HEK293 (cell line): ENCODE results near the gene PDPK1.

Experiments
- GLI2 ChIP-seq: fragments of 450-650 bp; formaldehyde crosslinking; IDR thresholded peaks from 2 replicates; pipeline ENCODE4; 2017; ENCODE audit warnings: missing biosample characterization, missing genetic modification characterization, low read depth, borderline replicate concordance
- HOXA7 ChIP-seq: sonication (generic); formaldehyde crosslinking; IDR thresholded peaks from 2 replicates; pipeline ENCODE4 v1.8.1; 2022; ENCODE audit warnings: missing genetic modification reagents, borderline replicate concordance
- HOXD13 ChIP-seq: sonication (generic); formaldehyde crosslinking; IDR thresholded peaks from 2 replicates; pipeline ENCODE4 v1.8.0; 2022; ENCODE audit warnings: missing genetic modification reagents, borderline replicate concordance
- PBX3 ChIP-seq: sonication (generic); formaldehyde crosslinking; IDR thresholded peaks from 2 replicates; pipeline ENCODE4 v1.8.1; 2022; ENCODE audit warnings: mild to moderate bottlenecking, moderate library complexity, missing genetic modification reagents
- PRDM6 ChIP-seq: fragments of 450-650 bp; formaldehyde crosslinking; IDR thresholded peaks from 2 replicates; pipeline ENCODE4 v1.5.1; 2017; ENCODE audit warnings: missing biosample characterization, missing genetic modification characterization
- SP3 ChIP-seq: fragments of 450-650 bp; formaldehyde crosslinking; IDR thresholded peaks from 2 replicates; pipeline ENCODE4 v1.5.1; 2016; ENCODE audit warnings: missing biosample characterization, missing genetic modification characterization
- ZBTB17 ChIP-seq: fragments of 450-650 bp; formaldehyde crosslinking; IDR thresholded peaks from 2 replicates; pipeline ENCODE4 v1.5.1; 2016; ENCODE audit warnings: missing biosample characterization, missing genetic modification characterization
- ZFHX2 ChIP-seq: fragments of 450-650 bp; formaldehyde crosslinking; conservative IDR thresholded peaks from 2 replicates; pipeline ENCODE4 v1.5.1; 2016; ENCODE audit warnings: missing biosample characterization, missing genetic modification characterization
- ZNF10 ChIP-seq: fragments of 450-650 bp; formaldehyde crosslinking; IDR thresholded peaks from 2 replicates; pipeline ENCODE4 v1.5.1; 2017; ENCODE audit warnings: missing biosample characterization, missing genetic modification characterization
- ZNF114 ChIP-seq: fragments of 450-650 bp; formaldehyde crosslinking; IDR thresholded peaks from 2 replicates; pipeline ENCODE4 v1.5.0; 2017; ENCODE audit warnings: missing biosample characterization, missing genetic modification characterization
- ZNF184 ChIP-seq: fragments of 450-650 bp; IDR thresholded peaks from 2 replicates; pipeline ENCODE4 v1.5.1; 2018; ENCODE audit warnings: missing biosample characterization, mild to moderate bottlenecking, missing genetic modification characterization
- ZNF211 ChIP-seq: fragments of 450-650 bp; formaldehyde crosslinking; IDR thresholded peaks from 2 replicates; pipeline ENCODE4 v1.5.1; 2016; ENCODE audit warnings: low read depth, missing biosample characterization, missing genetic modification characterization
- ZNF221 ChIP-seq: fragments of 450-650 bp; formaldehyde crosslinking; IDR thresholded peaks from 2 replicates; pipeline ENCODE4 v1.5.1; 2017; ENCODE audit warnings: missing biosample characterization, missing genetic modification characterization, borderline replicate concordance
- ZNF248 ChIP-seq: fragments of 450-650 bp; formaldehyde crosslinking; IDR thresholded peaks from 2 replicates; pipeline ENCODE4 v1.5.1; 2017; ENCODE audit warnings: missing biosample characterization, missing genetic modification characterization
- ZNF280C ChIP-seq: fragments of 450-650 bp; formaldehyde crosslinking; IDR thresholded peaks from 2 replicates; pipeline ENCODE4 v1.5.1; 2016; ENCODE audit warnings: missing biosample characterization, missing genetic modification characterization
- ZNF292 ChIP-seq: fragments of 450-650 bp; formaldehyde crosslinking; IDR thresholded peaks from 2 replicates; pipeline ENCODE4 v1.5.1; 2016; ENCODE audit warnings: low read depth, missing biosample characterization, missing genetic modification characterization, borderline replicate concordance
- ZNF311 ChIP-seq: fragments of 450-650 bp; formaldehyde crosslinking; IDR thresholded peaks from 2 replicates; pipeline ENCODE4 v1.5.1; 2017; ENCODE audit warnings: missing biosample characterization, missing genetic modification characterization, borderline replicate concordance
- ZNF335 ChIP-seq: fragments of 450-650 bp; formaldehyde crosslinking; conservative IDR thresholded peaks from 2 replicates; pipeline ENCODE4 v1.5.1; 2016; ENCODE audit warnings: missing biosample characterization, missing genetic modification characterization
- ZNF391 ChIP-seq: fragments of 450-650 bp; formaldehyde crosslinking; IDR thresholded peaks from 2 replicates; pipeline ENCODE4 v1.5.1; 2016; ENCODE audit warnings: low read depth, missing biosample characterization, missing genetic modification characterization, borderline replicate concordance
- ZNF426 ChIP-seq: fragments of 450-650 bp; formaldehyde crosslinking; IDR thresholded peaks from 2 replicates; pipeline ENCODE4 v1.5.1; 2017; ENCODE audit warnings: missing biosample characterization, missing genetic modification characterization, mild to moderate bottlenecking, inconsistent platforms, moderate library complexity
- ZNF501 ChIP-seq: fragments of 450-650 bp; formaldehyde crosslinking; IDR thresholded peaks from 2 replicates; pipeline ENCODE4 v1.5.1; 2016; ENCODE audit warnings: missing biosample characterization, missing genetic modification characterization
- ZNF521 ChIP-seq: fragments of 450-650 bp; formaldehyde crosslinking; IDR thresholded peaks from 2 replicates; pipeline ENCODE4 v1.5.1; 2017; ENCODE audit warnings: missing biosample characterization, mild to moderate bottlenecking, missing genetic modification characterization
- ZNF529 ChIP-seq: fragments of 450-650 bp; formaldehyde crosslinking; IDR thresholded peaks from 2 replicates; pipeline ENCODE4 v1.5.1; 2017; ENCODE audit warnings: missing genetic modification characterization, missing biosample characterization; ENCODE audit not compliant: insufficient replicate concordance
- ZNF544 ChIP-seq: fragments of 450-650 bp; formaldehyde crosslinking; IDR thresholded peaks from 2 replicates; pipeline ENCODE4 v1.5.0; 2017; ENCODE audit warnings: missing biosample characterization, missing genetic modification characterization
- ZNF621 ChIP-seq: fragments of 450-650 bp; formaldehyde crosslinking; IDR thresholded peaks from 2 replicates; pipeline ENCODE4 v1.5.1; 2017; ENCODE audit warnings: missing biosample characterization, missing genetic modification characterization
- ZNF623 ChIP-seq: fragments of 450-650 bp; formaldehyde crosslinking; IDR thresholded peaks from 2 replicates; pipeline ENCODE4 v1.5.1; 2016; ENCODE audit warnings: missing biosample characterization, missing genetic modification characterization
- ZNF624 ChIP-seq: fragments of 450-650 bp; formaldehyde crosslinking; IDR thresholded peaks from 2 replicates; pipeline ENCODE4 v1.5.1; 2017; ENCODE audit warnings: missing biosample characterization, missing genetic modification characterization
- ZNF639 ChIP-seq: fragments of 450-650 bp; formaldehyde crosslinking; IDR thresholded peaks from 2 replicates; pipeline ENCODE4 v1.5.1; 2016; ENCODE audit warnings: missing biosample characterization, missing genetic modification characterization
- ZNF747 ChIP-seq: fragments of 450-650 bp; formaldehyde crosslinking; IDR thresholded peaks from 2 replicates; pipeline ENCODE4 v1.5.1; 2016; ENCODE audit warnings: missing biosample characterization, missing genetic modification characterization
- ZNF76 ChIP-seq: fragments of 450-650 bp; formaldehyde crosslinking; IDR thresholded peaks from 2 replicates; pipeline ENCODE4; 2016; ENCODE audit warnings: low read depth, missing biosample characterization, missing genetic modification characterization, borderline replicate concordance
- ZNF791 ChIP-seq: fragments of 450-650 bp; formaldehyde crosslinking; IDR thresholded peaks from 2 replicates; pipeline ENCODE4 v1.5.1; 2016; ENCODE audit warnings: missing biosample characterization, missing genetic modification characterization
- ZNF830 ChIP-seq: fragments of 450-650 bp; IDR thresholded peaks from 2 replicates; pipeline ENCODE4 v1.5.0; 2018; ENCODE audit warnings: missing biosample characterization, missing genetic modification characterization, low read depth, mild to moderate bottlenecking, moderate library complexity
- ZSCAN5A ChIP-seq: fragments of 450-650 bp; formaldehyde crosslinking; IDR thresholded peaks from 2 replicates; pipeline ENCODE4 v1.5.1; 2016; ENCODE audit warnings: missing biosample characterization, missing genetic modification characterization

The PDPK1 gene

GRCh38 chr16:2603165-2604015, 65.6 kb downstream of the PDPK1 start (continued):
- TF ChIP-seq ZNF639 (peak; percentile 96), ZNF391 (tag by site-specific recombination) (peak; percentile 94), ZNF426 (tag by site-specific recombination) (no peak), ZNF830 (tag by site-specific recombination) (no peak), ZNF747 (tag by site-specific recombination) (no peak), ZNF184 (tag by site-specific recombination) (peak; percentile 87), HOXD13 (CRISPR knock-in tag) (0 out of 2 replicates have a peak, but pooled peaks have one; percentile 15), ZNF521 (no peak), ZNF335 (tag by site-specific recombination) (peak; percentile 93), HOXA7 (CRISPR knock-in tag) (no peak), ZNF292 (tag by site-specific recombination) (no peak), ZNF529 (tag by site-specific recombination) (no peak), ZSCAN5A (tag by site-specific recombination) (peak; percentile 93), ZFHX2 (tag by site-specific recombination) (peak; percentile 96), ZNF248 (tag by site-specific recombination) (no peak), ZNF311 (tag by site-specific recombination) (no peak), GLI2 (no peak), ZNF10 (tag by site-specific recombination) (peak; percentile 9; the same call in 1 of the 2 replicates), ZNF76 (tag by site-specific recombination) (peak; percentile 91), ZNF114 (no peak), ZNF501 (tag by site-specific recombination) (peak; percentile 94), ZBTB17 (tag by site-specific recombination) (peak; percentile 92), ZNF791 (tag by site-specific recombination) (no peak), ZNF621 (tag by site-specific recombination) (no peak), PBX3 (CRISPR knock-in tag) (no peak), ZNF623 (peak; percentile 44; the same call in 1 of the 2 replicates), ZNF624 (no peak), ZNF211 (tag by site-specific recombination) (no peak), ZNF544 (tag by site-specific recombination) (no peak), ZNF221 (no peak), ZNF280C (tag by site-specific recombination) (no peak), PRDM6 (tag by site-specific recombination) (no peak), SP3 (tag by site-specific recombination) (peak; percentile 97)
